Myocyte (in vitro differentiated cells): Measurements from ENCODE around the gene ADAM19. TPM values are rescaled to one million over a fixed set of nuclear protein-coding genes. Genes with fewer than 3 reads are reported as not detected.
"Not testable (repeated sequence)": the region's sequence is repeated elsewhere in the genome, so short reads cannot be mapped to it uniquely, and the experiment has no call there.

ENCODE experiments used
- DNase-seq: peaks from one replicate; pipeline ENCODE4 v3.0.0-alpha.2; 2012; ENCODE audit warnings: low read depth
- total RNA-seq: library from RNA; depleted of rRNA; stranded (reverse); fragments of >200 nt; gene quantifications from 2 replicates; pipeline ENCODE4 v1.2.3, GENCODE V29; 2014

The ADAM19 gene
- total RNA-seq, 1 donor from 2014 or later = 33.4 TPM

DNA sequence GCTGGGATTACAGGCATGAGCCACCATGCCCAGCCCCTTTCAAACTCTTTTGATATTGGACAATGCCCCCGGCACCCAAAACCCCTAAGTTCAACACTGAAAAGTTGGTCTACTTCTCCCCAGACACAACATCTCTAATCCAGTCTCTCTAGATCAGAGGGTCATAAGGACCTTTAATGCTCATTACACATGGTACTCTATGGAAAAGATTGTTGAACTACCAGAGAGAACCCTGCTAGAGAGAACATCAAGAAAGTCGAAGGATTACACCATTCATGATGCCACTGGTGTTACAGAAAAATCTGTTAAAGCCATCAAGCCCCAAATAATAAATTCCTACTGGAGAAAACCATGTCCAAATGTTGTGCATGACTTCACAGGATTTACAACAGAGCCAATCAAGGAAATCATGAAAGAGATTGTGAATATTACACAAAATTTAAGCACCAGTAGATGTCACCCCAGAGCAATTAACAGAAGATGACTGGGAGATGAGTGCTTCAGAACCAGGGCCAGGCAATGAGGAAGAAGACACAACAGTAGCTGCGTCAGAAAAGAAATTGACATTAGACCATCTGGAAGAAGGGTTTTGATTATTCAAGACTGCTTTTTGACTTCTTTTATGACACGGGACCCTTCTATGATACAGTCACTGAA is 143.9 kb downstream of the ADAM19 start:
- DNase-seq = peak; percentile 77

DNA sequence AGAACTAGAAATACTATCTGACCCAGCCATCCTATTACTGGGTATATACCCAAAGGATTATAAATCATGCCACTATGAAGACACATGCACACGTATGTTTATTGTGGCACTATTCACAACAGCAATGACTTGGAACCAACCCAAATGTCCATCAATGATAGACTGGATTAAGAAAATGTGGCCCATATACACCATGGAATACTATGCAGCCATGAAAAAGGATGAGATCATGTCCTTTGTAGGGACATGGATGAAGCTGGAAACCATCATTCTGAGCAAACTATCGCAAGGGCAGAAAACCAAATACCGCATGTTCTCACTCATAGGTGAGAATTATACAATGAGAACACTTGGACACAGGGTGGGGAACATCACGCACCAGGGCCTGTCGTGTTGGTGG is 145.7 kb downstream of the ADAM19 start:
- DNase-seq = not testable (repeated sequence)

Other genes starting within 250 kb of the ADAM19 start
- gene NIPAL4, start 115.6 kb downstream of the ADAM19 start, total RNA-seq = 0.10 TPM in 1 of 2 replicates, not detected in the other
- 0.05 and 0.47 TPM in 2 replicates for gene SOX30, start 76.7 kb upstream of the ADAM19 start, total RNA-seq
- not detected in 2 replicates for gene C5orf52, start 95.8 kb upstream of the ADAM19 start, total RNA-seq
- gene THG1L, start 155.6 kb upstream of the ADAM19 start, total RNA-seq = 13.0 and 13.9 TPM in 2 replicates
- 5.7 and 8.1 TPM in 2 replicates for gene LSM11, start 167.9 kb upstream of the ADAM19 start, total RNA-seq